Activated naive CD4-positive, alpha-beta T cell (primary cell): ENCODE data around the gene ARHGEF4.
"Not testable (repeated sequence)": the region's sequence is repeated elsewhere in the genome, so short reads cannot be mapped to it uniquely, and the experiment has no call there.

Source experiments
- DNase-seq, 4 experiments: peaks; one replicate each; lab custom pipeline; 2025; lab: John Stamatoyannopoulos, UW

ARHGEF4 gene

DNA sequence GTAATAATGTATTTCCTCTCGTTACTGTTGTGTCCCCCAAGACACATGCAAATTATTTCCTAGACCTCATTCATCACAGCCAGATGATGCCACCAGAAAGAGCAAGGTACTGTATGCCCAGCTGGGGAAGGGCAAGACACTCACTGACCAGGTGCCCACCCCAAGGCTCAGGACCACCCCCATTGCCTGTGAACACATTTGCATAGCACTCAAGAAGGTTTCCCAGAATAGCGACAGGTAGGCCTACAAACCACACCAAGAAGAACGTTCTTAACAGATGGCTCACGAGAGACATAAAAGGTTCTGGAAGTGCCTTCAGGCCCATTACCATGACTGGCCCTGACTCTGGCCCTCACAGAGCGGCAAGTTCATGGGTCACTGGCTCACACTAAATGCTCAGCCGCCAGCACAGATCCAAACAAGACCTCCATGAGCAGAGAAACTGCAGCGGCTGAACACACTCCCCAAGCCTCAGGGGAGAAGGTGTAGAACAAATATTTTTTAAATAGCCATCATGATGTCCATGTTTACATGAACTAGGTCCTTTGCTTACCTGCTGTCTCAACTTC lies 212.5 kb downstream of the ARHGEF4 start:
- DNase-seq, result no peak

DNA sequence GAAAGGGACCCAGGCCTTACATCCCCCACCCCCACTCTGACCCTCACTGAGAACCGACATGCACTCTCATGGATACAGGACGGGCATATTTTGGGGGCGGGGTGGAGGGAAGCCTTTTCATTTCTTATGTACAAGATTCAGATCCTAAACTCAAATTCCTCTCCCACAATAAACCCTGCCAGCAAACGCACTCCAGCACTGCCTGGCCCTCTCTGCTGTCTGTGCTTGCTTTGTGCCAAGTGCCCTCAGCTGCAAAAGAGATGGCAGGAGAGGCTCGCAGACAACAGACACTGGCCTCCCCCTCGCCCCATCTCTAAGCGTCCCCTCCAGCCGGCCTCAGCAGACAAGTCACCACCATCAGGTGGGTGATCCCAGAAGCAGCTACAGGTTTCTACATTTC lies 214.2 kb downstream of the ARHGEF4 start:
- DNase-seq, result no peak

DNA sequence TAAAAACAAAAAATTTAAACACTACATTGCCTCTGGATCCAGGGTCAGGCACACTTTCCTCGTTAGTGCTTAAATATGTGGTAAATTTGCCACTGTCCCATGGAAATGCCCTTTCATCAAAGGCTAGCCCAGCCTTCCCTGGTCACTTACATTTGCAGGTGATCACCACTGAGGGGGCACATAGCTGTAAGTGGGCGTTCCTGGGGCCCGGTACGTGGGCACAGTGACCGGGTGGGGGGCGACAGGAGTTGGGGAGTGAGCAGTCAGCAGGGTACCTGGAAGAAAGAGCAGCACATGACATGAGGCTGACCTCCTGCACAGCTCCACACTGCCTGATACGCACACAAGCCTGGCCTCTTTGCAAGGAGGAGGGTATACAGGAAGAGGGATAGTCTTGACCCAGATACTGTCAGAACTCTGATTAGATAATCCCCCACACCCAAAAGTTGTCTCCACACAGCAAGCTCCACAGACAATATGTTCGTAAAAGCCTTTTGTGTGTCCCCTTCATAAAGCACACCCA lies 216.1 kb downstream of the ARHGEF4 start:
- DNase-seq, result no peak

DNA sequence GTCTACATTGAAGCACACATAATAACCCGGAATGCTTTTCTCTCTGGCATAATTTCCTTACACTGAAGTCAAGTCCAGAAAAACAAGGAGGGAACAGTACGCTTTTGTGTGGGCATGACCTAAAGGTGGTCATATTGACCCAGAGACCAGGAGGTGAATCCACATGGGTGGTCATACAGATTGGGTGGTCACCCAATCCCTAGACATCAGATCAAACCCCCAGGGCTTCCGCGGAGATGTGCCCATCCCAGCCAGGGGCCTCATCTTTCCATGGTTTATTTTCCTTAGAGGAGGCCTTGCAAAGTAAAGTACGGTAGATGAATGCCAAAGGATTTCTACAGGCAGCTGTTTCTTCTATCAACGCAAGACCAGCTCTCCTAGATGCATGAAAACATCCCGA lies 217.8 kb downstream of the ARHGEF4 start:
- no peak for DNase-seq

DNA sequence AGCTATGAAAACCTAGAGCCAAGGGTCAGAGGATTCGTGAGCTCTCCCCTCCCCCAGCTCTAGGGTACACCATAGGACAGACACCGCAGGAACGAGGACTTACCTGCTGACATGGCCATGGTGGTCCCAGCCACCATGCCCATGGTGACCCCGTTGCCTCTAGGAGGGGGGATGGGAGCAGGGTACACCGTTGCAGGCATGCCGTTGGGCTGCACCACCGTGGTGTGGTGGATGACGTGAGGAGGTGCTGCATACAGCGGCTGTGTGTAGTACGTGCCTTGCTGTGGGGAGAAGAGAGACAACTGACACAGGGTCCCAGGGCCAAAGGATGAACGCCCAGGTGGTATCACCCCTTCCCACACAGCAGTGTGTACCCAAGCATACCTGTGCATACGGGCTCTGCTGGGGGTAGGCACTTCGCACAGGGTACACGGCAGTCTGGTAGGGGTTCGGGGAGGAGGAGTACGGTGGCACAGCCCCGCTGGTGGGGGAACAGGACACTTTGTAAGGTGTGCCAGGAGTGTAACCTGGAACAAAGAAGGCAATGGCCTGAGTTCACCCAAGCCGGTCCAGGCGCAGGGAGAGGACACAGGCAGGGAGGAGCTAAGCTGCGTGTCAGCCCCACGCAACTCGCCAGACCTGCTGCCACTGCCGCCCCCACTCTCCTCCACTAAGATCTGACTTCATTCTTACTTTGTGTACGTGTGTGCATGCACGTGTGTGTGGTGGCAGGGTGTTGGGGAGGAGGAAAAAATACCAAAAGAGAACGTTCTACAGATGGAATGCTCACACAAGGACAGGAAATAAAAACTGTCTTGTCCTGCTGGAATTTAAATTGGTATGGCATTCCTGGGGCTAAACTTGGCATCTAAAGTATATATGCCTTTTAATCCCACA lies 218.7 kb downstream of the ARHGEF4 start:
- no peak for DNase-seq

DNA sequence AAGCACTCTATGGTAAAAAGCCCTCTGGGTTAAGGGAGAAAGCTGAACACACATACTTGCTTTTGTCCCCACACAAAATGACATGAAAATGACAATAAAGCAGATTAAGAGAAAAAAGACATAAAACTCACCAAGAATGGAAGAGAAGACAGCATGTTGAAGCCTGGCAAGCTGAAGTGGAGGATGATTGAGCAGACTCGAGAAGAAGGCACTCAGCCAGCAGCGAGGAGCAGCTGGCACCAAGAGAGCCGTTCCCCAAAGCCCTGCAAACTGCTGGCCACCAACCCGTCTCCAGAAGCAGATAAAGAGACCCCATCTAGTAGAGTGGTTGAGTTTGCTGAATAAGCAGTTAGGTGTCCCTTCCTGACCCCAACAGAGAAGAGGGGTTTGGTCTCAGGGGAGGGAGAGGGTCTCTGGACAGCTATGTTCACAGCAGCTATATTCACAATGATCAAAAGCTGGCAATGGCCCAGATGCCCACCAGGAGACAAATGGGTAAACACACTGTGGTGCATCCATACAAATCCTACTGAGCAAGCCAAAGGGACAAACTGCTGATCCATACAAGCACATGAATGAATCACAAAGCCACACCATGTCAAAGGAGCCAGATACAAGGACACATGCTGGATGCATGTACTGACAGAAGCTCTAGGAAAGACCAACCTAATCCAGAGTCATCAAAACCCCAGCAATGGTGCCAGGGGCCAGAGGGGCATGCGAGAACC lies 219.7 kb downstream of the ARHGEF4 start:
- DNase-seq, result no peak

DNA sequence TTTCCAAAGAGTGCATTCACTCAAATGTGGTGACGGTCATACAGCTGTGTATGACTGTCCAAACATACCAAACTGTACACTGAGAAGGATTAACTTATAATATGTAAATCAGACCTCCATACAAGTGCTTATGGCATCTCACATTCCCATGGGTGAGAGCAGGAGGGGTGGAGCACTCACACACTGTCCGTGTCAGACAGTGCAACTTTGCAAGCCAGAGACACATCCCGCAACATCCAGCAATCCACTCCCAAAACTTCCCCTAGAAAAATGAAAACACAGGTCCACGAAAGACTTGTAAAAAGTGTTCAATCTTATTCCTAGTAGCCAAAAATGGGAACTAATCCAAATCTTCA lies 220.2 kb downstream of the ARHGEF4 start:
- no peak for DNase-seq

DNA sequence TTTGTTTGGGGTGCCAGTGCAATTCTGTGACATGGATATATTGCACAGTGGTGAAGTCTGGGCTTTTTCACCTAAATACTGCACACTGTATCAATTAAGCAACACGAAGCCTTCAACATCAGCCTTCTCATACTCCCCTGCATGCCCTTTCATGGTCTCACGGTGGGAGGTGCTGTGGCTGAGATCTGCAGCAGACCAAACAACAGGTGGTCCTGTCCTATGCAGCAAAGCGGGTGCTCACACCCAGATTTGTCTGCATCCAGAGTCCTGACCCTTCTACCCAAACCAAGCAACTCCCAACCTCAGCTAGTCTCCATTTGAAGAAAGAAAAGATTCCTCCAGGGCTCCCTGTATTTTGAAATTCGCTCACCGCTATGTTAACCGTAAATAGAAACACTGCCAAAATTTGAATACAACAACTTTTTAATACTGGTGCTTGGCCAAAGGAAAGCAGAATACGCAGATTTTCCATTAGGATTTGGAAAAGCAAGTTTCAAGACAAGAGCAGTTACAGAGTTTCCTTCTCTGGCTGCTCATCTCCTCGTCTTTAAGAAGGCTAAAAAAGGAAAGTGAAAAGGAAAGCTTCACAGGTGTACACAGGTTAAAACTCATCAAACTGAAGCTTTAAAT lies 221.6 kb downstream of the ARHGEF4 start:
- no peak for DNase-seq

DNA sequence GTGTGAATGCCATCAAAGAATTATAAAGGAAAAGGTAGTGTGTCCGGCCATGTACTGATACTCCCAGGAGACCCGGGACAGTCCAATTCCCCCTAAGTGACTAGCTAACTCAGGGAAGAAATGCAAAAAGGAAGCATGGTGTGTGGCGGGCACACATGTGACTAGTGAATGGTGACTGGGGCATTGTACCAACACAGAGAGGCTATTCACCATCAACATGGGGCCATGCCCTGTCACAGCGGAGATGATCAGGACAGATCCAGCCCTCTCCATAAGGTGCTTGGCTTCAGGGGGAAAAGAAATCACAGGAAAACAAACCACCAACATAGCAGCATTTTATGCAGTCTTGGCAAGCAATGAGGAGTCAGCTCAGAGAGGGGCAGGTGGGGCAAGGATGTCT lies 222.2 kb downstream of the ARHGEF4 start:
- DNase-seq, result no peak

DNA sequence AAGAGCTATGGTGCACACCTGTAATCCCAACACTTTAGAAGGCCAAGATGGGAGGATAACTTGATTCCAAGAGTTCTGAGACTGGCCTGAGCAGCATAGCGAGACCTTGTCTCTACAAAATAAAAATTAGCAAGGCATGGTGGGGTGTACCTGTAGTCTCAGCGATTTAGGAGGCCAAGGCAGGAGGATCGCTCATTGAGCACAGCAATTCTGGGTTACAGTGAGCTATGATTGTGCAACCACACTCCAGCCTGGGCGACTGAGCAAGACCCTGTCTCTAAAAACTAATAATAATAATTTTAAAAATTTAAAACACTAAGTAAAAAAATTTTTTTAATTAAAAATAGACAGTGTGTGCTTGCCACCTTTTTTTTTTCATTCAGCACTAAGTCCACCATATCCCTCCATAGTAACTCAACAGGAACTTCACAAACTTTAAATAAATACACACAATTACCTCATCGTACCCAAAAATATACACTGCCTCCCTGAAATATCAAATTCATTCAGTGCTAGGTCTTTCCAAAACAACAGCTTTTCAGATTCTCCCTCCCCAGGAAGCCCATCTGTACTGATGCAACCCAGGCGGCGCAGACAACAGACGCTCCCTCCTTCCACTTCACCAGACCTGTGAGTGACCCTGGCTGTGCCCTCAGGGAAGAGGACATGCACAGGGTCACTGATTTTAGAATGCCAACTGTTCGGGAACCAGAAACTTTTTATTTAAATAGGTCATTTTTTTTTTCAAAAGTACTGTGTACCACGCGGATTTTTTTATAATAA lies 227.0 kb downstream of the ARHGEF4 start:
- DNase-seq, result no peak

DNA sequence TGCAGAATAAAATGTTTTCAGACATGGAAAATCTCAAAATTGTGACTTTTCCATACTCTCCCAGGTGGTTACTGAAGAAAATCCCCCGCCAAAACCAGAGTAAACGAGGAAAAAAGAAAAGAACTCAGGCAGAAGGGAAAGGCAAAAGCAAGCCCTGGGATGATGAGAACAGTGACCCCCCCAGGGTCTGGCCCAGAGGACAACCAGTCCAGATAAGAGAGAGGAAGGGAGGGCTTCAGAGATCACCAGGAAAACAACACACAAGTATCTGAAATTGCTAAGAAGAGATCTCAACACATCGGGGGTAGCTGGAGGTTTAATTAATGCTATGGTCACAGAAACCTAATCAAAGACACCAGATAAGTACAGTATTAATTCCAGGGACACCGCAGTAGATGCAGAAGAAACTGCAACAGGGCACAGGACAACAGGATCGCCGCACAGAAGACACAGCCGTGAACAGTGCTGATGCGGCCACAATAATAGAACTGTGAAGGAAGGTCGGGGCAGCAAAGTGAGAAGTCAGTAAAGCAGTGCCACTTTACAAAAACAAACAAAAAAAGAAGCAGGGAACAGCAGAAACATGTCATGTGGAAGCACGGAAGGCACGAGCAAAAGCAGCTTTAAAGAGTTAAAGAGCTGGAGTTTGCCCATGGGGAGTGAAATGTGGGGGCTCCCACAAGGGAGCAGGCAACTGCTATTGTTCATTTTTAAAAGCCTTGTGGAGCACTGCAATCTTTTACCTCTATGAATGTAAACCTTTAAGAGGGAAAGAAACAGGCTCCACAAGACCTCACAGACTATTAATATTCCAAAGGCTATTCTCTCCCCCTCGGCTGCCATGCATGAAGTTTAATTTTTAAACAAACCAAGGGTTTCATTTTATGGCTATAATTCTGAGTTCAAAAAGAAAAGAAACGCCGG lies 228.1 kb downstream of the ARHGEF4 start:
- no peak for DNase-seq

DNA sequence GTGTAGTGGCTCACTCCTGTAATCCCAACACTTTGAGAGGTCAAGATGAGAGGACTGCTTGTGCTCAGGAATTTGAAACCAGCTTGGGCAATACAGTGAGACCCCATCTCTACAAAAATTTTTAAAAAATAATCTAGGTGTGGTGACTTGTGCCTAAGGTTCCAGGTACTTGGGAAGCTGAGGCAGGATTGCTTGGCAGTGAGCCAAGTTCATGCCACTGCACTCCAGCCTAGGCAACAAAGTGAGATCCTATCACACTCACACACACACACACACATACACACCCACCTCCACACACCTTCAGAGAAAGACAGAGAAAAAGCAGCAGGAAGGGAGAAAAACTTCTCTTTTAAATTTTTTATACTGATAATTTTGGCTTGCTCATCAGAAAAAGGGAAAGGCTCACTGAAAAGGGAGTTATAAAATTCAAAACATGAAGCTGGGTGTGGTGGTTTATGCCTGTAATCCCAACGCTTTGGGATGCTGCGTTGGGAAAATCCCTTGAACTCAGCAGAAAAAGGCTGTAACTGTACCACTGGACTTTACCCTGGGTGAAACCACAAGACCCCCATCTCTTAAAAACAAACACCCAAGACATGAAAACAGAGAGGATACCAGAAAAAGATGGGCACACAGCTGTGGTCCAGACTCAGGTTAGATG lies 230.9 kb downstream of the ARHGEF4 start:
- DNase-seq, result no peak

DNA sequence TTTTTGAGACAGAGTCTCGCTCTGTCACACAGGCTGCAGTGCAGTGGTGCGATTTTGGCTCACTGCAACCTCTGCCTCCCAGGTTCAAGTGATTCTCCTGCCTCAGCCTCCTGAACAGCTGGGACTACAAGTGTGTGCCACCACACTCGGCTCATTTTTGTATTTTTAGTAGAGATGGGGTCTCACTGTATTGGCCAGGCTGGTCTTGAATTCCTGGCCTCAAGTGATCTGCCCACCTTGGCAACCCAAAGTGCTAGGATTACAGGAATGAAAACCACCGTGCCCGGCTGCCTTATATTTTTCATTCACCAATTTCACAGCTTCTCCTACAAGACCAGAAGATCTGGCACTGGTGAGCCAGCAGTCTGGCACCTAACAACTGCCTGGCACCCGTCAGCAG lies 231.5 kb downstream of the ARHGEF4 start:
- DNase-seq, result not testable (repeated sequence)

DNA sequence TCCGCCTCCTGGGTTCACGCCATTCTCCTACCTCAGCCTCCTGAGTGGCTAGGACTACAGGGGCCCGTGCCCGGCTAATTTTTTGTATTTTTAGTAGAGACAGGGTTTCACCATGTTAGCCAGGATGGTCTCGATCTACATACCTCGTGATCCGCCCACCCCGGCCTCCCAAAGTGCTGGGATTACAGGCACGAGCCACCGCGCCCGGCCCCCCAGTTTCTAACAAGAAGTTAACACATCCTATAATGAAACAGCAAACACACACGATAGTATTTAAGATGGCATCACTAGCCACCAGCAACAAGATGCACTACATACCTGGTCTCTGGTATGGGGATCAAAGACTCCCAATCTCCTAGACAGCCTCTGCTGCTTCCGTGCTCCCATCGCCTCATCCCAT lies 238.9 kb downstream of the ARHGEF4 start:
- not testable (repeated sequence) for DNase-seq

DNA sequence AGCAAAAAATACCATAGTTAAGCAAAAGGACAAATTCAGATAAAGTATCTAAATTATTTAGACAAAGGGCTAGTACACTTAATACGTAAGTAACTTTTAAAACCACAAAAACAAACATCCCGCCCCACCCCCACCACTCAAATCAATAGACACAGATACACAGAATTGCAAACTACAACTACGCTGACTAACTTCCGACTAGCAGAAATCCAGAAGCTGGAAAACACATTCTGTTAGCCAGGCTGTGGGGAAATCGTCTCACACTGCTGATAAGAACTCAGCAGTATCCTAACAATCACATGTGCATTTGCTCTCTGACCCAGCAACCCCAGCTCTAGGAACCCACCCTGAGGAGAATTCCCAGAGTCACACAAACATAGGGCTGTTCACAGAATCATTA lies 240.0 kb downstream of the ARHGEF4 start:
- no peak for DNase-seq

DNA sequence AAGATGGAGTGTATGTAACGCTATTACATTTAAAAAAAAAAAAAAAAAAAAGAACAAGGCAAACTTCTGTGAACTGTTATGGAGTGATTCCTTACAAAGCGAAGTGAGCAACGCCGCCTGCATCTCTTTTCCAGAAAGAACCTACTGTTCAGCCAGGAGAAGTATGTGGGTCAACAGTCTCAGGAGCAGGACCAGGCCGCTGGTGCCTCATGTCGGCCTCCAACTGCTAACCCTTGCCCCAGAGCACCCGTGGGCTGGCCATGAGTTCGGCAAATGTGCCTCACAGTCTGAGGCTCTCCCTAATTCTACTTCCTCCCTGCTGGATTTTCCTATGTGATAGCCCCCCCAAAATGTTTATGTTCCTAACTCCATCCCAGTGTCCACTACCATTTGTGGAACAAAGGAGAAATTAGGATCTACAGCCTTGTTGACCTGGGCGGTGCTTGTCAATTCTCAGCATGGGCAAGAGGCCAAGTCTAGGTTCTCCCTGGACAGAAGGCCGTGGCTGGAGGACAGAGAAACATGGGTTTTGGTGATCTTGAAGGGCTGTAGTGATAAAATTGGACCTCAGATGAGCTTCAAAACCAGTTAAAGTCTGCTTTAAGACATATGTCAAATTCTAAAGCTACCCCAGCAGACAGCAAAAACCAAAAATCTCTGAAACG lies 240.6 kb downstream of the ARHGEF4 start:
- no peak for DNase-seq

DNA sequence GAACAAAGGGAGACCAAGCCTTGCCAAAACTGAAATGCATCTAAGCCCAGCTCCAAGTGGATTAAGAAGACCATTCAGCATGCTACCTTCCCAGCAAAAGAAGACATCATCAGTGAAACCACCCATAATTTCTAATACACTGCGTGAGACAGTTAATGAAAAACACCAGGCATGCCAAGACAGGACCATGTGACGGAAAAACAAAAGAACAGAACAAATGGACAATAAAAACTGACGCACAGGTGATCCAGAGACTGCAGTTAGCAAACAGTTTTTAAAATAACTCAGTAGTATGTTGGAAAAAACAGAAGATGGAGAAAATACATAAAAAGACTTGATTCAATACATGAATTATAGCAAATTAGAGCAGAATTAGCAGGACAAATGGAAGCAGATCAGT lies 241.3 kb downstream of the ARHGEF4 start:
- DNase-seq, result no peak

DNA sequence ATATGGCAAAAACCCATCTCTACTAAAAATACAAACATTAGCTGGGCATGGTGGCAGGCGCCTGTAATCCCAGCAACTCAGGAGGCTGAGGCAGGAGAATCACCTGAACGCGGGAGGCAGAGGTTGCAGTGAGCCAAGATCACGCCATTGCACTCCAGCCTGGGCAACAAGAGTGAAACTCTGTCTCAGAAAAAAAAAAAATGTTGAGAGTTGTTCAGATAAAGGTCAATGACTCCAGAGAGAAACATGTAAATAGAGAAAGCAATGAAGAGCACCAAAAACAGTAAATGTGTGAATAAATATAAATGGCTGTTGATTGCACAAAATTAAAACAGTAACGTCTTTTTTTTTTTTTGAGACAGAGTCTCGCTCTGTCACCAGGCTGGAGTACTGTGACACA lies 243.2 kb downstream of the ARHGEF4 start:
- DNase-seq, result not testable (repeated sequence)

DNA sequence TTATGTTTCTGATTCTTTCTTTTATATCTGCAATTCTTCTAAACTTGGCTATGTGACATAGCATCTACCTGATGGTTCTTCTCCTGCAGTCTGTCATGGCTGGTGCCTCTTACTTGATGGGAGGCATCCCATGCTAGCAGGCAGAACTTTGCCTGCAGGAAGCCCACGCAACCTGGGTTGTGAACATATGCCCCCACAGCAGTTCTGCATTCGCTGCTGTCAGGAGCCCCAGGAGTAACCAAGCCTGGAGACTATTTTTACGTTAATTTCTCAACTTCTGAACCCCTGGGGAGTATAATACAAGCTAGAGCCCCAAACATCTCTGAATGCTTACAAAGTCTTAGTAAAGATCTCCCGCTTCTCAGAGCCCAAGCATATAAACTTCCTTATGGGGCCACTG lies 244.5 kb downstream of the ARHGEF4 start:
- no peak for DNase-seq
